Astrocyte of the spinal cord (primary cell): ENCODE measurements around the gene CD300LF.

Experiments
- DNase-seq: peaks from one replicate; pipeline ENCODE4 v3.0.0; 2011; ENCODE audit warnings: low read depth, low spot score
- H3K4me3 ChIP-seq: 2 replicates; pipeline ENCODE4 v1.5.1; 2011; ENCODE audit warnings: low read depth, mild to moderate bottlenecking, low read length, moderate library complexity
- in situ Hi-C: cut with HindIII; loops from 2 replicates; pipeline ENCODE4 v1.10.0; 2017; ENCODE audit warnings: low sequenced_read_pairs
- TF ChIP-seq, protein P1 (sequence below): IDR thresholded peaks from 2 replicates; pipeline ENCODE4 v1.5.1; 2012; ENCODE audit warnings: low read depth, mild to moderate bottlenecking, low read length, inconsistent platforms

CD300LF gene

DNA sequence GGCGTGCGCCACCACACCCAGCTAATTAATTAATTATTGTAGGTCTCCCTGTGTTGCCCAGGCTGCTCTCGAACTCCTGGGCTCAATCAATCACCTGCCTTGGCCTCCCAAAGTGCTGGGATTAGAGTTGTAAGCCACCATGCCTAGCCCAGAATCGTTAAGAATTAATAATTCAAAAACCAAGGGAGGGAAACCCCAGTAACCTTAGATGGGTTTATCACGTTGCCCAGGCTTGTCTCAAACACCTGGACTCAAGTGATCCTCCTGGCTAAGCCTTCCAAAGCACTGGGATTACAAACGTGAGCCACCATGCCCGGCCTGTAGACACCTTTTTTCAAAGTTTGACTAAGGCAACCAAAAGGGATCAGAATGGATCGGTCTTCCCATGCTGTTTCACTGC lies 21.6 kb downstream of the CD300LF start:
- TF ChIP-seq, protein P1, sequence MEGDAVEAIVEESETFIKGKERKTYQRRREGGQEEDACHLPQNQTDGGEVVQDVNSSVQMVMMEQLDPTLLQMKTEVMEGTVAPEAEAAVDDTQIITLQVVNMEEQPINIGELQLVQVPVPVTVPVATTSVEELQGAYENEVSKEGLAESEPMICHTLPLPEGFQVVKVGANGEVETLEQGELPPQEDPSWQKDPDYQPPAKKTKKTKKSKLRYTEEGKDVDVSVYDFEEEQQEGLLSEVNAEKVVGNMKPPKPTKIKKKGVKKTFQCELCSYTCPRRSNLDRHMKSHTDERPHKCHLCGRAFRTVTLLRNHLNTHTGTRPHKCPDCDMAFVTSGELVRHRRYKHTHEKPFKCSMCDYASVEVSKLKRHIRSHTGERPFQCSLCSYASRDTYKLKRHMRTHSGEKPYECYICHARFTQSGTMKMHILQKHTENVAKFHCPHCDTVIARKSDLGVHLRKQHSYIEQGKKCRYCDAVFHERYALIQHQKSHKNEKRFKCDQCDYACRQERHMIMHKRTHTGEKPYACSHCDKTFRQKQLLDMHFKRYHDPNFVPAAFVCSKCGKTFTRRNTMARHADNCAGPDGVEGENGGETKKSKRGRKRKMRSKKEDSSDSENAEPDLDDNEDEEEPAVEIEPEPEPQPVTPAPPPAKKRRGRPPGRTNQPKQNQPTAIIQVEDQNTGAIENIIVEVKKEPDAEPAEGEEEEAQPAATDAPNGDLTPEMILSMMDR: no peak
- H3K4me3 ChIP-seq: no peak overlapping the region
- DNase-seq: no peak
- in situ Hi-C loops: no loop called here

DNA sequence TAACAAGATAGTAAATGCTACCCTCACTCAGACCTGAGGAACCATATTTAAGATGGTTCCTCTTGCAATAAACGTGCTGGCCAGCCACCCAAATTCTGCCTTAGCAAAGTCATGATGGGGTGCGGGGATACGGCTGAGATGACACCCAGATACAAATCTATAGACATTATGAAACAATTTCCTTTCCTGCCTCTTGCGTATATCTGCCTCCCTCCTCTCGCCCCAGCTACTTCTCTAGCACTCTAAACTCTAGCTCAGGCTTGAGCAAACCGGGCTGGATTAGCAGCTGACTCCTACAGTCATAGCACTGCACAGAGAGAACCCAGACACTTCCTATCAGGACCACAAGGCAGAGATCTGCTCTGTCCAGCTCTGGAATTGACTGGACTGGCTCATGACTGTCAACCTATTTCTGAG lies 22.3 kb downstream of the CD300LF start:
- H3K4me3 ChIP-seq: no peak overlapping the region
- in situ Hi-C loops: no loop called here

GRCh38 chr17:74687886-74688285 lies 24.8 kb downstream of the CD300LF start:
- in situ Hi-C loops: no loop called here
- H3K4me3 ChIP-seq: no peak overlapping the region
- no peak for DNase-seq
- TF ChIP-seq, protein P1: no peak

More for the DNA sequence above, 22.3 kb downstream of the CD300LF start:
- DNase-seq: no peak
- TF ChIP-seq, protein P1: no peak

DNA sequence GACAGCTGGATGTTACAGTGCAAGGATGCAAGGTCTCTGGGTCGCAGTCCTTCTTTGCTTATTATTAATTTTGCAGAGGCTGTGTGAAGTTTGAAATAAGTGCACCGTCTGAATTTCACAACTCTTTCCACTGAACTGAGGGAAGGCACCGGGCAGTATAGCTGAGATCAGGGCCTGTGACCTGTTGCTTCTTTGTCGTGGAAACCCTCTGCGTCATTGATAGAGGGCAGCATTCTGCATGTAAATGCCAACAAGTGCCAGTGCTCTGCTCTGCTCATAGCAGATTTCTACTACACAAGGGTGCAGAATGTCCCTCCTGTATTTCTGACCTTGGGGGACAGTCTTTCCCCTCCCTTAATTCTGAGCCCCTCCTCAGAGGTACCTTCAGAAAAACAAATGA lies 26.0 kb downstream of the CD300LF start:
- in situ Hi-C loops: no loop called here
- H3K4me3 ChIP-seq: no peak overlapping the region
- TF ChIP-seq, protein P1: no peak
- no peak for DNase-seq

GRCh38 chr17:74682471-74683190 lies 30.1 kb downstream of the CD300LF start:
- TF ChIP-seq, protein P1: no peak
- no peak overlapping the region for H3K4me3 ChIP-seq
- DNase-seq: no peak
- in situ Hi-C loops: no loop called here

DNA sequence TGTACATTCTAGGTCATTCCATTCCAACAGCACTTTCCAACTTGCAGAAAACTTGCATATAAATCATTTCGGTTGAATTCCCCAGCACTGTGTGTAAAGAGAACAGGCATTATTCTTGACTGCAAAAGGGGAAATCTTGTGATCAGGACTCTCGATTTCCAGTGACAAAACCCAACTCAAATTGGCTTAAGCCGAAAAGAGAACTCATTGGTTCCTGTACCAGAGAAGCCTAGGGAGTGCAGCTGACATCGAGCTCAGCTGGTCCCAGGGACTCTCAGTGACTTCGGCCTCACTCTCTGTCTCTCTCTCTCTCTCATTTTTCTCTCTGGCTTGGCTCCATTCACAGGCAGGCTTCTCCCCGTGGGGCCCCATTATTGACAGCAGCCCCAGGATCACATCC lies 30.7 kb downstream of the CD300LF start:
- DNase-seq: no peak
- in situ Hi-C loops: no loop called here
- TF ChIP-seq, protein P1: no peak
- H3K4me3 ChIP-seq: no peak overlapping the region
